ENCODE results near the gene PORCN. TPM values are rescaled to one million over a fixed set of nuclear protein-coding genes. Genes with fewer than 3 reads are reported as not detected.

Gene PORCN
- total and polyA plus RNA-seq, 2 of the 4 experiments (the other 2 are of a cell fraction): 4.1 to 10.1 TPM

DNA sequence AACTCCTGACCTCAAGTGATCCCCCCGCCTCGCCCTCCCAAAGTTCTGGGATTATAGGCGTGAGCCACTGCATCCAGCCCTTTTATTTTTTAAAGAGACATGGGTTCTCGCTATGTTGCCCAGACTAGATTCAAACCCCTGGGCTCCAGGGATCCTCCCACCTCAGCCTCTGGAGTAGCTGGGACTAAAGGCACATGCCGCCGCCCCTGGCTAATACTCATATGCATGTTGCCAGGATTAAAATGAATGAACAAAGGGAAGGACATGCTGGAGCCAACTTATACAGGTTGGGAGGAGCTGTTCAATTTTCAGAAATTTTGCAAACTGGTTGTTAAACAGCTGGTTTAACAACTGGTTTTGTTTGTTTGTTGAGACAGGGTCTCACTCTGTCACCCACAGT, 34.2 kb upstream of the PORCN start:
- H2BK15ac ChIP-seq (ENCODE audit: low read depth, low read length): no peak overlapping the region
- H3K14ac ChIP-seq (replicated peaks; ENCODE audit: low read depth, low read length): no peak overlapping the region
- no peak overlapping the region for H3K23ac ChIP-seq (ENCODE audit: low read depth, low read length)
- ATAC-seq (ENCODE audit: low read depth): no peak
- H3K36me3 ChIP-seq (ENCODE audit: control insufficient read depth, insufficient read depth, low read length): no peaks in the 10 kb centered on the region
- no peak overlapping the region for H3K4me3 ChIP-seq (ENCODE audit: insufficient read depth, low read depth, low read length)
- H3K4ac ChIP-seq (ENCODE audit: low read depth, low read length): no peak overlapping the region
- BruUV-seq (replicated peaks): no TSS peak
- no peak overlapping the region for H2AK9ac ChIP-seq (replicated peaks; ENCODE audit: low read depth, low read length, poor library complexity)
- DNase-seq: no peak
- POLR2A ChIA-PET (ENCODE audit: unreplicated experiment): no interaction called here
- H3K27ac ChIP-seq (ENCODE audit: insufficient read depth, low read length): no peak overlapping the region
- no peak overlapping the region for H2BK120ac ChIP-seq (ENCODE audit: low read depth, low read length)
- H4K8ac ChIP-seq (ENCODE audit: low read depth in 2 of 2, low read length in 2 of 2): no peak overlapping the region
- CTCF ChIA-PET: interaction anchor here (0.6 kb wide), 1 partner anchor 20 kb away, joined by 4 read pairs; no protein-coding TSS in a partner anchor
- no peak overlapping the region for H4K91ac ChIP-seq (ENCODE audit: insufficient read depth, low read depth, low read length)
- no peaks in the 10 kb centered on the region for H3K9me3 ChIP-seq (ENCODE audit: control insufficient read depth, insufficient read depth, low read length)
- no peak overlapping the region for H2AFZ ChIP-seq (replicated peaks; ENCODE audit: low read length, poor library complexity)
- peaks cover 2% of the 10 kb centered on the region; the same call in 1 of the 2 replicates for H3K27me3 ChIP-seq (ENCODE audit: control insufficient read depth, insufficient read depth, low read length)
- H4K5ac ChIP-seq (ENCODE audit: low read depth, low read length): no peak overlapping the region
- no peak overlapping the region for H2BK20ac ChIP-seq (ENCODE audit: low read depth, low read length)
- peaks cover 7% of the 10 kb centered on the region for H3K9me1 ChIP-seq (ENCODE audit: insufficient read depth, low read length)
- H3K79me1 ChIP-seq (ENCODE audit: low read depth in 1 of 2, low read length in 2 of 2): peaks cover 0 to 23% of the 10 kb centered on the region in 2 experiments; a peak in 2 of 4 replicates
- no peaks in the 10 kb centered on the region for H3K4me1 ChIP-seq (ENCODE audit: control insufficient read depth, insufficient read depth, low read length)
- no CpG with 5 or more reads among the region's 6 CpGs for WGBS, 2 experiments (ENCODE audit: extremely low coverage in 2 of 2, insufficient read length in 1 of 2)
- no peak overlapping the region for H3K18ac ChIP-seq (ENCODE audit: low read depth, low read length)
- no peak overlapping the region for H2BK5ac ChIP-seq (ENCODE audit: low read depth, low read length, poor library complexity, severe bottlenecking)
- TF ChIP-seq BHLHE40 (IDR thresholded peaks at IDR 0.05; ENCODE audit: low read depth, low read length): no peak
- no peaks in the 10 kb centered on the region; the same call in 1 of the 2 replicates for H4K20me1 ChIP-seq (ENCODE audit: insufficient read depth, low read length)
- intact Hi-C loops (cut with micrococcal nuclease) (no loop called here), in situ Hi-C loops (cut with MboI; ENCODE audit: low sequenced_read_pairs) (no loop called here), dilution Hi-C loops (cut with HindIII; ENCODE audit: low sequenced_read_pairs, unreplicated experiment) (no loop called here)
- H3K9ac ChIP-seq (ENCODE audit: low read depth, low read length): no peak overlapping the region
- H3K56ac ChIP-seq (ENCODE audit: extremely low read depth, insufficient read depth, low read length): no peak overlapping the region
- H3K4me2 ChIP-seq (ENCODE audit: low read depth, low read length): no peak overlapping the region
- no peak overlapping the region for H2AK5ac ChIP-seq (ENCODE audit: low read depth, low read length)
